WTC11 (cell line): Measurements from ENCODE around the gene CAPNS1.

Experiments
- NR2C2 ChIP-seq: sonication (generic); formaldehyde crosslinking; IDR thresholded peaks from 2 replicates; pipeline ENCODE4 v1.8.0; 2022; ENCODE audit warnings: mild to moderate bottlenecking, missing genetic modification reagents
- SP1 ChIP-seq: sonication (generic); formaldehyde crosslinking; conservative IDR thresholded peaks from 2 replicates; pipeline ENCODE4 v1.8.1; 2022; ENCODE audit warnings: missing genetic modification reagents
- ZNF263 ChIP-seq: sonication (generic); formaldehyde crosslinking; IDR thresholded peaks from 2 replicates; pipeline ENCODE4 v1.8.1; 2022; ENCODE audit warnings: low read depth, mild to moderate bottlenecking, moderate library complexity, missing genetic modification reagents
- TF ChIP-seq, protein P1 (sequence below): sonication (generic); formaldehyde crosslinking; IDR thresholded peaks from 2 replicates; pipeline ENCODE4 v1.8.1; 2023; ENCODE audit warnings: mild to moderate bottlenecking, missing genetic modification reagents, moderate library complexity

DNA sequence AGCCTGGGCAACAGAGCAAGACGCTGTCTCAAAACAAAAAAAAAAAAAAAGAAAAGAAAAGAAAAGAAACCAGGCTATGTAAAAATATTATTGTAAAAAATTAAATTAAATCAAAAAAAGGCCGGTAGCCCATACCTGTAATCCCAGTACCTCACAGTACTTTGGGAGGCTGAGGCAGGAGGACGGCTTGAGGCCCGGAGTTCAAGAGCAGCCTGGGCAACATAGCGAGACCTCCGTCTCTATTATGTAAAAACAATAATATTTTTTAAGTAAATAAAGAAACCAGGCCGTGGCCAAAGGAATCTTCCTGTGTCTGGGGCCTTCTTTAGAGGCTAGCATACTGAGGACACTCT is 770 bp upstream of the CAPNS1 start:
- TF ChIP-seq NR2C2 (no peak), SP1 (CRISPR knock-in tag) (no peak), ZNF263 (CRISPR knock-in tag) (no peak)
- TF ChIP-seq, protein P1, sequence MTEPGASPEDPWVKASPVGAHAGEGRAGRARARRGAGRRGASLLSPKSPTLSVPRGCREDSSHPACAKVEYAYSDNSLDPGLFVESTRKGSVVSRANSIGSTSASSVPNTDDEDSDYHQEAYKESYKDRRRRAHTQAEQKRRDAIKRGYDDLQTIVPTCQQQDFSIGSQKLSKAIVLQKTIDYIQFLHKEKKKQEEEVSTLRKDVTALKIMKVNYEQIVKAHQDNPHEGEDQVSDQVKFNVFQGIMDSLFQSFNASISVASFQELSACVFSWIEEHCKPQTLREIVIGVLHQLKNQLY (CRISPR knock-in tag): no peak
